Measurements from ENCODE around the gene NUDT1. TPM values are rescaled to one million over a fixed set of nuclear protein-coding genes. Genes with fewer than 3 reads are reported as not detected.

NUDT1 gene
- total RNA-seq, 1 experiment from 2014 or later, result 47.4 TPM

- no peak for TF ChIP-seq ZBTB33 (IDR thresholded peaks at IDR 0.05; ENCODE audit: extremely low read depth, insufficient replicate concordance, low read length)
- no peak for TF ChIP-seq ELF1 (IDR thresholded peaks at IDR 0.05; ENCODE audit: borderline replicate concordance, low read depth)
- TF ChIP-seq CEBPB (IDR thresholded peaks at IDR 0.05; ENCODE audit: low read depth), result no peak
- TF ChIP-seq REST (IDR thresholded peaks at IDR 0.05; ENCODE audit: low read depth), result no peak
- no peak for TF ChIP-seq JUND (IDR thresholded peaks at IDR 0.05)
- no peak for TF ChIP-seq ZNF274 (IDR thresholded peaks at IDR 0.05; ENCODE audit: low read depth, low read length)
Observed at GRCh38 chr7:2211926-2212325, 30.1 kb upstream of the NUDT1 start (continued).

GRCh38 chr7:2212906-2213305, 29.1 kb upstream of the NUDT1 start:
- TF ChIP-seq SRF (IDR thresholded peaks at IDR 0.05; ENCODE audit: low read depth) (no peak), RAD21 (IDR thresholded peaks at IDR 0.05; ENCODE audit: low read depth) (no peak), YY1 (IDR thresholded peaks at IDR 0.05; ENCODE audit: extremely low read depth, insufficient replicate concordance, low read depth, low read length) (no peak), SP1 (IDR thresholded peaks at IDR 0.05; ENCODE audit: low read depth) (no peak), JUND (IDR thresholded peaks at IDR 0.05) (no peak), TCF7L2 (IDR thresholded peaks at IDR 0.05; ENCODE audit: borderline replicate concordance, extremely low read depth, insufficient read depth, insufficient read length) (no peak), ZBTB33 (IDR thresholded peaks at IDR 0.05; ENCODE audit: extremely low read depth, insufficient replicate concordance, low read length) (no peak), ZNF274 (IDR thresholded peaks at IDR 0.05; ENCODE audit: low read depth, low read length) (no peak), EZH2phosphoT487 (IDR thresholded peaks at IDR 0.05; ENCODE audit: borderline replicate concordance) (no peak), POLR2A (IDR thresholded peaks at IDR 0.05; ENCODE audit: borderline replicate concordance, extremely low read depth, insufficient read depth, insufficient read length) (no peak), EZH2 (IDR thresholded peaks at IDR 0.05) (no peak), EGR1 (IDR thresholded peaks at IDR 0.05; ENCODE audit: low read depth) (no peak)
- TF ChIP-seq, protein P1, sequence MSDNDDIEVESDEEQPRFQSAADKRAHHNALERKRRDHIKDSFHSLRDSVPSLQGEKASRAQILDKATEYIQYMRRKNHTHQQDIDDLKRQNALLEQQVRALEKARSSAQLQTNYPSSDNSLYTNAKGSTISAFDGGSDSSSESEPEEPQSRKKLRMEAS (IDR thresholded peaks at IDR 0.05), result no peak
- ATAC-seq (no peak), DNase-seq (ENCODE audit: low read depth, low spot score) (no peak)
- no TSS peak for BruUV-seq (replicated peaks)
- RAD21 ChIA-PET (ENCODE audit: low non-redundant PET in 1 of 2, low total read pairs in 2 of 2, uncharacterized antibody in 2 of 2, unreplicated experiment in 2 of 2), result no interaction called here
- Histone ChIP-seq H2AFZ (ENCODE audit: low read depth, low read length, poor library complexity, severe bottlenecking) (no peak overlapping the region), H3K4me1 (ENCODE audit: control insufficient read depth in 1 of 2, insufficient read depth in 2 of 2, low read length in 2 of 2) (no peaks in the 10 kb centered on the region), H3K36me3 (ENCODE audit: control insufficient read depth in 1 of 2, insufficient read depth in 2 of 2, low read length in 2 of 2) (peaks cover 18 to 39% of the 10 kb centered on the region in 2 experiments), H3K4me2 (ENCODE audit: low read length) (no peak overlapping the region), H3K4me3 (replicated peaks in 1 of 2; ENCODE audit: low read depth in 1 of 2, low read length in 2 of 2) (no peak overlapping the region), H3K27me3 (ENCODE audit: insufficient read depth, low read length) (no peaks in the 10 kb centered on the region), H3K9me2 (ENCODE audit: insufficient read depth) (no peaks in the 10 kb centered on the region), H4K20me1 (ENCODE audit: insufficient read depth) (no peaks in the 10 kb centered on the region), H3K9ac (ENCODE audit: low read length) (no peak overlapping the region), H3K79me2 (ENCODE audit: insufficient read depth, low read length) (0 out of 2 replicates have a peak, but pooled peaks cover 4% of the 10 kb centered on the region), H3K27ac (ENCODE audit: low read depth, low read length) (no peak overlapping the region), H3K9me3 (ENCODE audit: control insufficient read depth in 1 of 2, insufficient read depth in 1 of 2, low read depth in 1 of 2, low read length in 2 of 2) (no peaks in the 10 kb centered on the region)
- CTCF ChIA-PET, result no interaction called here
- POLR2A ChIA-PET, result no interaction called here
- intact Hi-C loops (cut with micrococcal nuclease), result no loop called here
